RWPE2 (cell line): ENCODE measurements around the gene NLGN4X.

Experiments
- ATAC-seq: fragments of 200-7000 bp; cut with Tn5 transposase; 3 replicates; pipeline ENCODE4 v1.9.1; 2021; ENCODE audit warnings: low read depth
- DNase-seq: peaks from one replicate; pipeline ENCODE4 v3.0.0-alpha.2; 2020; ENCODE audit warnings: low spot score
- H3K27ac ChIP-seq: fragments of 450-650 bp; 2 replicates; pipeline ENCODE4 v1.5.1; 2017; ENCODE audit warnings: mild to moderate bottlenecking; ENCODE audit not compliant: poor library complexity, severe bottlenecking
- H3K27me3 ChIP-seq: fragments of 250-450 bp; sonication (Bioruptor Pico); 2 replicates; pipeline ENCODE4 v1.5.1; 2021; ENCODE audit warnings: mild to moderate bottlenecking, moderate library complexity; ENCODE audit not compliant: insufficient read depth, poor library complexity, severe bottlenecking
- H3K36me3 ChIP-seq: fragments of 250-450 bp; sonication (Bioruptor Pico); 2 replicates; pipeline ENCODE4 v1.5.1; 2020; ENCODE audit warnings: low read depth, mild to moderate bottlenecking, moderate library complexity
- H3K4me1 ChIP-seq: fragments of 250-450 bp; sonication (Bioruptor Pico); 2 replicates; pipeline ENCODE4 v1.5.1; 2021; ENCODE audit warnings: mild to moderate bottlenecking, moderate library complexity; ENCODE audit not compliant: insufficient read depth, poor library complexity, severe bottlenecking
- H3K4me3 ChIP-seq: fragments of 250-450 bp; sonication (Bioruptor Pico); 2 replicates; pipeline ENCODE4 v1.5.1; 2021; ENCODE audit warnings: mild to moderate bottlenecking, moderate library complexity; ENCODE audit not compliant: severe bottlenecking
- H3K9me3 ChIP-seq: fragments of 250-450 bp; sonication (Bioruptor Pico); 2 replicates; pipeline ENCODE4 v1.5.1; 2021; ENCODE audit warnings: mild to moderate bottlenecking, moderate library complexity; ENCODE audit not compliant: severe bottlenecking
- TF ChIP-seq, protein P1 (sequence below): fragments of 450-650 bp; IDR thresholded peaks from one replicate; pipeline ENCODE4 v1.5.1; 2017; ENCODE audit warnings: mild to moderate bottlenecking, moderate library complexity; ENCODE audit not compliant: poor library complexity, severe bottlenecking

NLGN4X gene

DNA sequence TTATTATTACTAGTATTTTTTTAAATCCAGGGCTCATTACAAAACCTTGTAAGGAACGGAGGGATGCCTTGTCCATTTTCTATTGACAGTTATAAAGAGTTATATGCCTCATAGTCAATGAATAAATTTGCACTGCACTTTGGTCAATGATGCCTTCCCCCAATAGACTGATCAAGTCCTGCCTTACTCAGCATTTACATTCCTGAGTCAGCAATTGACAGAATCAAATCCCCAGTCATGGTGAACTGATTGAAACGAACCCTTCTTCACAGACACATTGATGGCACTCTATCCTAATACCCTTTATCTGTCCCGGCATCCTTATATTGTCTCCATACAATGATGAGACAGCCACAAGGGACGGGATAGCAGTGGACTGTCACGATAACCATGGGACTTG, 213.2 kb downstream of the NLGN4X start:
- no peak for DNase-seq
- ATAC-seq: no peak
- Histone ChIP-seq H3K36me3 (no peaks in the 10 kb centered on the region), H3K9me3 (no peaks in the 10 kb centered on the region), H3K4me1 (no peaks in the 10 kb centered on the region), H3K27me3 (no peaks in the 10 kb centered on the region), H3K27ac (no peak overlapping the region), H3K4me3 (no peak overlapping the region)
- TF ChIP-seq, protein P1, sequence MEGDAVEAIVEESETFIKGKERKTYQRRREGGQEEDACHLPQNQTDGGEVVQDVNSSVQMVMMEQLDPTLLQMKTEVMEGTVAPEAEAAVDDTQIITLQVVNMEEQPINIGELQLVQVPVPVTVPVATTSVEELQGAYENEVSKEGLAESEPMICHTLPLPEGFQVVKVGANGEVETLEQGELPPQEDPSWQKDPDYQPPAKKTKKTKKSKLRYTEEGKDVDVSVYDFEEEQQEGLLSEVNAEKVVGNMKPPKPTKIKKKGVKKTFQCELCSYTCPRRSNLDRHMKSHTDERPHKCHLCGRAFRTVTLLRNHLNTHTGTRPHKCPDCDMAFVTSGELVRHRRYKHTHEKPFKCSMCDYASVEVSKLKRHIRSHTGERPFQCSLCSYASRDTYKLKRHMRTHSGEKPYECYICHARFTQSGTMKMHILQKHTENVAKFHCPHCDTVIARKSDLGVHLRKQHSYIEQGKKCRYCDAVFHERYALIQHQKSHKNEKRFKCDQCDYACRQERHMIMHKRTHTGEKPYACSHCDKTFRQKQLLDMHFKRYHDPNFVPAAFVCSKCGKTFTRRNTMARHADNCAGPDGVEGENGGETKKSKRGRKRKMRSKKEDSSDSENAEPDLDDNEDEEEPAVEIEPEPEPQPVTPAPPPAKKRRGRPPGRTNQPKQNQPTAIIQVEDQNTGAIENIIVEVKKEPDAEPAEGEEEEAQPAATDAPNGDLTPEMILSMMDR: no peak

DNA sequence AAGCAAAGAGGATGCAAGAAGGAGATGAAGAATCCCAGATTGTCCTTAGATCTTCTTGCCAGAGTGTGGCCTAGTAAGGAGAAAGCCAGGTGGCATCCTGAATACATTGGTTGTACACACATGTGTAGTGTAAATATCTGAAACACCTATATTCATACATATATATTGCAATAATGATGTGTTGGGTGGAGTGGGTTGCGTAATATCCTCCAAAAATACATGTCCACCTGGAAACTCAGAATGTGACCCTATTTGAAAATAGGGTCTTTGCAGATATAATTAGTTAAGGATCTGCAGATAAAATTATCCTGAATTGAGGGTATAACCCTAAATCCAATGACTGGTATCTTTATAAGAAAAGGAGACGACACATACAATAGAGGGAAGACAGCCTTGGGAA, 216.3 kb downstream of the NLGN4X start:
- TF ChIP-seq, protein P1: no peak
- ATAC-seq (no peak), DNase-seq (no peak)
- Histone ChIP-seq H3K36me3 (no peaks in the 10 kb centered on the region), H3K9me3 (no peaks in the 10 kb centered on the region), H3K4me1 (no peaks in the 10 kb centered on the region), H3K27me3 (no peaks in the 10 kb centered on the region), H3K4me3 (no peak overlapping the region), H3K27ac (no peak overlapping the region)

DNA sequence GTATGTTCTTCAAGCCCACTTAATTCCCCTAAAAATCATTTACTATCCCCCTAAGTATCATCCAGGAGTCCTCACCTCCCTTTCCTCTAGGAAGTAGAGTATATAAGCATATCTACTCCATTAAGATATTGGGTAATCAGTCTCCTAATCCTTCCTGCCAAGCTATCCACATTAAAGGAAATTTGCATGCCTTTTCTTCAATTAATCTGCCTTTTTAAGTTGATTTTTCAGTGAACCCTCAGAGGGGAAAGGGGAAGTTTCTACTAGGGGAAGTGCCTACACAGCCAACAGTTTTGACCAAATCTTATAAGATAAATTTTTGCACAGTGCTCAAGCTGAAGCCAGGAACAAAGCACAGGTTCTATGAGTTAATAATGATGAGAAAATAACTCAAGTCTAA, 222.8 kb downstream of the NLGN4X start:
- Histone ChIP-seq H3K4me3 (no peak overlapping the region), H3K27ac (no peak overlapping the region), H3K36me3 (no peaks in the 10 kb centered on the region), H3K27me3 (no peaks in the 10 kb centered on the region), H3K4me1 (no peaks in the 10 kb centered on the region), H3K9me3 (no peaks in the 10 kb centered on the region)
- ATAC-seq (no peak), DNase-seq (no peak)
- TF ChIP-seq, protein P1: no peak

DNA sequence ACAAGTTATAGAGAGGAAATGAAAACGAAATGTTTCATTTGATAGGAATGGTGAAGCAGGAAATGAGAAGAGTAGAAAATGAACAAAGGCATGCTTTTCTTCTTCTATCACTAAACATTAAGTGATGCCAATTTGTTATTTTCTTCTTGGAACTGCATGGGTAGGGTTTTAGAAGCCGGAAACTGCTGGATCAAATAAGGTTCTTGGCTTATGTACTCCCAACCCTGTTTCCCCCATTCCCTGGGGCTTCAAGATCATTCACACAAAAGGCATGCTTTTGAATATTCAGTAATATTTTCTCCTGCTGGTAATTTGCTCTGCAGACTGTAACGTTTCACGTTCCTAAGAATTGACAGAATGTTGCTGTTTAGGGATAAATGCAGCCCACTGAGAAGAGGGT, 224.1 kb downstream of the NLGN4X start:
- Histone ChIP-seq H3K27ac (no peak overlapping the region), H3K27me3 (no peaks in the 10 kb centered on the region), H3K4me3 (no peak overlapping the region), H3K9me3 (no peaks in the 10 kb centered on the region), H3K4me1 (no peaks in the 10 kb centered on the region), H3K36me3 (no peaks in the 10 kb centered on the region)
- ATAC-seq (no peak), DNase-seq (no peak)
- TF ChIP-seq, protein P1: no peak

DNA sequence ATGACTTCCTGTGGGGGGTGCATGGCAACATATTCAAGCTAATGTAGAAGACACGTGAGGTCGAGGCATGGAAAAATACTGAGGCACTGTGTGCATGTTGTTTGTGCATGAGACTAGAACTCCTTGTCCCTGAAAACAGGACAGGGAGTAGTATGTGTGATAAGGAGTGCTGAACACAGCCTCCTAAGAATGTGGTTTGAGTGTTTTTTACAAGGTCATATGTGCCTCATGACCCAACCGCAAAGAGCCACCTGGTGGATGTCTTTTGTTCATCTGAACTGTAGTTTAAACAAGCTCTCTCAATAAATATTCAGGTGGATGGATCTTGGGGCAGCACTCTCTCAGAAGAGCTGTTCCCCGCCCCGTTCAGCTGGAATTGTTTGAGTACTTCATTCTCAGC, 226.6 kb downstream of the NLGN4X start:
- no peaks in the 10 kb centered on the region for H3K27me3 ChIP-seq
- no peaks in the 10 kb centered on the region for H3K9me3 ChIP-seq
- H3K36me3 ChIP-seq: no peaks in the 10 kb centered on the region
- H3K4me3 ChIP-seq: no peak overlapping the region
- TF ChIP-seq, protein P1: peak; percentile 17
- DNase-seq: no peak
- no peak for ATAC-seq
- H3K4me1 ChIP-seq: no peaks in the 10 kb centered on the region
- H3K27ac ChIP-seq: no peak overlapping the region
